HT-29 (cell line): ENCODE data around the gene MLLT1. TPM values are rescaled to one million over a fixed set of nuclear protein-coding genes. Genes with fewer than 3 reads are reported as not detected.

Source experiments
- DNase-seq: peaks from one replicate; pipeline ENCODE4 v3.0.0-alpha.2; 2015; ENCODE audit warnings: low spot score
- total RNA-seq: library from RNA; depleted of rRNA; stranded (reverse); fragments of >200 nt; shearing (Covaris generic); gene quantifications from 2 replicates; pipeline ENCODE4 v1.2.3, GENCODE V29; 2014

MLLT1 gene
- total RNA-seq, 1 experiment from 2014 or later, result 27.4 TPM

GRCh38 chr19:6260376-6260775, 19.4 kb downstream of the MLLT1 start:
- no peak for DNase-seq

- DNase-seq, result no peak
These were observed 20.4 kb downstream of the MLLT1 start for GRCh38 chr19:6259312-6259861.

- DNase-seq, result no peak
These were observed 20.9 kb downstream of the MLLT1 start for GRCh38 chr19:6258812-6259311.

GRCh38 chr19:6253954-6254733, 25.6 kb downstream of the MLLT1 start:
- DNase-seq, result no peak

DNA sequence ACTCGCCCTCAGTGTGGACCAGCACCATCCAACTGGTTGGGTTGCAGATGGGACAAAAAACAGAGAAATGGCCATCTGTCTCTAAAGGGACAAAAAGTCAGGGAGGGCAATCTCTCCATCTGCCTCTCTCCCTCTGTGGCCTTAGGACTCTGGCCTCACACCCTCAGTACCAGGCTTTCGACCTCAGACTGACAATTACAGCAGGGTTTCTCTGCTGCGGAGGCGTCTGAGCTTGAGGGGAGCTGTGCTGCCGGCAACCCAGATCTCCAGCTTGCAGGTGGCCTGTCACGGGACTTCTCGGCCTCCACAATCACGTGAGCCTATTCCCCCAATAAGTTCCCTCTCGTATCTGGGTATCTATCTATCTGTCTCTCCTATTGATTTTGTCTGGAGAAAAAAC, 27.7 kb downstream of the MLLT1 start:
- DNase-seq, result no peak

- DNase-seq, result no peak
These were observed 28.9 kb downstream of the MLLT1 start for GRCh38 chr19:6250909-6251308.

- no peak for DNase-seq
These were observed 29.7 kb downstream of the MLLT1 start for GRCh38 chr19:6250024-6250615.

DNA sequence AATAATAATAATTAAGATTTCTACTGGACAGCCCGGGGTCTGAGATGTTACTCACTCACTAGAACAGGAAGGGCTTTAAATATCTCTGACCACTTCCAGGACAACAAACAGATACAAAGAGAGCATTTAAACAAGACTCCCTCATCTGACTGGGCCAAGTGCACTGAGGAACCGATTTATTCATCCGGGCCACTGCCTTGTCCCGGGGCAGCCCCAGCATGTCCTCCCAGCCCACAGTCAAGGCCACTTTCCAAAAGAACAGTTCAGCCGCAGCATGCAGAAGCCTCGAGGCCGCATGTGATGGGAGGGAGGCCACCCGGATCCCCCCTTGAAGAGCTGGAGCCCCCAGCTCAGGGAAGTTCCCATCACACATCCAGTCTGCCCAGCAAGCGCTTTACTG, 30.5 kb downstream of the MLLT1 start:
- DNase-seq, result no peak

GRCh38 chr19:6248844-6249243, 30.9 kb downstream of the MLLT1 start:
- DNase-seq, result no peak

- no peak for DNase-seq
These were observed 31.4 kb downstream of the MLLT1 start for GRCh38 chr19:6248341-6248740.

- DNase-seq, result no peak
These were observed 32.8 kb downstream of the MLLT1 start for GRCh38 chr19:6247007-6247288.

DNA sequence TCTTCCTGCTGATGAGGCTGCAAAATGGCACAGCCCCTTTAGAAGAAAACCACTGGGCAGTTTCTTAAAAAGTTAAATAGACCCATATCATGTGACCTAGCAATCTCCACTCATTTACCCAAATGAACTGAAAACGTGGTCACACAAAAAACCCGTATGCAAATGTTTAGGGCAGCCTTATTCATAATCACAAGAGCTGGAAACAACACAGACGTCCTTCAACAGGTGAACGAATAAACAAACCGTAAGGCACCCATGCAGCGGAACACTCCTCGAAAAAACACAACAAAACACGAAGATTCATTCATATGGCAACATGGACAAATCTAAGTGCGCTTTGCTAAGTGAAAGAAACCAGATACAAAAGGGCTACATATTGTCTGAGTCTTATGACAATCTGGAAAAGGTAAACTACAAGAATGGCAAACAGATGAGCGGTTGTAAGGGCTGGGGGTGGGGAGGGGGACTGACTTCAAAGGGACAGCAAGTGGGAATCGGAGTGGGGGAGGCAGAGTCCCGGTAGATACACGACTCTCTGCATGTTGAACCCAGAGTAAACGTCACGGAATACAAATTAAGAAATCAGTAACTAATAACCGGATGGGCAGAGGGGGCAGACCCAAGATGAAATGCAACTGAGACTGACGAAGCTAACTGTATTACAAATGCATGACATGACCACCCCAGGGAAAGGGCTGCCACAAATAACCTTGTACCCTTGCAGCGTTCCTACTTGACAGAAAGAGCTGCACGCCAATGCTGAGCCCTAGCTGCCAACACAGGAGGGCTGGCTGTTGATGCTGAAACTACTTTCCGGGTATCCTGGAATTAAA, 33.4 kb downstream of the MLLT1 start:
- no peak for DNase-seq

DNA sequence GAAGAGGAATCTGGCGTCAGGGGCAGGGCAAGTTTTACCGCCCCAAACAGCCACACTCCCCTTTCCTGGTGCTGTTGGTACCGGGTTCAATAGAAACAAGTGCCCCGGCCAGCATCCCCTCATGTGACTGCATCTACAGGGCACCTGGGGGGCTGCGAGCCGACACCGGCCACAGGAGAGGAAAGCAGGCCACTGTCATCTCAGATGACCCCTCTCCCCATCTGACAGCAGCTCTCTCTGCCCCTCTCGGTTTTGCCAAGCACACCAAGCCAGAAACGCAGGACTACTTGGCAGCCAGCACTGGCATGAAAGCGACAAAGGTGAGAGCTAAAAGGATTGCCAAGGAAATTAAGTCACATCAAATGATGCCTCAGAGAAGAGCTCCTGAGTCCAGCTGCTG, 37.1 kb downstream of the MLLT1 start:
- DNase-seq, result no peak

GRCh38 chr19:6241680-6242377, 37.9 kb downstream of the MLLT1 start:
- DNase-seq, result no peak

DNA sequence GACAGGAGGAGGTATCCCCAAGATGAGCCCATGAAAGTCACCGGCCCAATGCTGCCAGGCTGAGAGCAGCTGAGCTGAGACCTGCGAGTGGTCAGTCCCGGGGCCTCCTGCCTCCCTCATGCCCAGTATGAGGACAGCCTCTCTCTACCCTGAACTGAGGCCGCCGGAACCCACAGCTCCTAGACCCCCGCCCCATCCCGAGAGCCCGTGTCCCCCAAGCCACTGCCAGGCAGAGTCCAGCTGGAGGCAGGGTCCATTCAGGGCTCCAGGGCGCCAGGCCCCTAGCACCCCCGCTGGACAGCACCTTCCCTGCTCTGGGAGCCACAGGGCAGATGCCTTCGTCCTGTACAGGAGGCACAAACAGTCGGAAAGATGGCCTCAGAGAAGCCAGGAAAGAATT, 38.7 kb downstream of the MLLT1 start:
- DNase-seq, result no peak

GRCh38 chr19:6239871-6240676, 39.7 kb downstream of the MLLT1 start:
- no peak for DNase-seq

GRCh38 chr19:6239401-6239844, 40.4 kb downstream of the MLLT1 start:
- no peak for DNase-seq

DNA sequence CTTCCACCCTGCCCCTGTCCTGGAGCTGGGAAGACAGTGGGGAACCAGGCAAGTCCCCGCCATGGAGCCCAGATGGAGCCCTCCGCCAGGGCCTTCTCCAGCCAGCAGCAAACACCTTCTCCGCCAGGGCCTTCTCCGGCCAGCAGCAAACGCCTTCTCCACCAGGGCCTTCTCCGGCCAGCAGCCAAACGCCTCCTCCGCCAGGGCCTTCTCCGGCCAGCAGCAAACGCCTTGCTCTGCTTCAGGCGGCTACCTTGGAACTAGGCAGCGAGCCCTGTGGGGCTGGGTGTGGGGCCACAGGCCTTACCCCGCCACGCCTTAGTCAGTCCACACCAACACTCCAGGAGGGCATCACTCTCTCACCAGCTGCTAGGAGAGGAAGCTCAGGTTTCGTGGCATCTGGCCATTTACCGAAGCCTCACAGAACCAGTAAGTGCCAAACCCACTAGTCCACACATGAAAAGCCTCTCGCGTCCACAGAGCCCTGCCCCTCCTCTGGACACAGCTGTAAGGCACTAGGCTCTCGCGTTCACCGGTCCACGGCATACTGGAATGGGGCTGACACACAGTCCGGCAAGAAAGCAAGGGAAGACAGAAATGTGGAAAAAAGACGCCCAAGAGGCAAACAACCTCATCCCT, 41.0 kb downstream of the MLLT1 start:
- DNase-seq, result no peak

DNA sequence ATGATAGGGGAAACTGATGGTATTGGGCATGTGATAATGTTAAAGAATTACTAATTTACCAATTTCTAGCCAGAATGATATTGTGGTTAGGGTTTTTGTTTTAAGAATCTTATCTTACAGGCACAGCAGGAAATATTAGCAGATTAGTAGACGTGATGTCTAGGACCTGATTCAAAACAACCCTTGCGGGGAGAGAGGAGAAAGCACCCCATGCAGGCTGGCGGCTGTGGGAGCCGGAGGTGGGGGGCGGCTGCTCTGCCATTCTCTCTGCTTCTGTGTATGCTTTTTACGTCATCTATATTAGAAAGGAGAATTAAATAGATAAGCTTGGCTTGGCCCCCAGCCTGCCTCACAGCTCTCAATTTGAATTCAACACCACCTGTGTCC, 41.5 kb downstream of the MLLT1 start:
- no peak for DNase-seq
